KBM-7 (cell line): Measurements from ENCODE around the gene CCNE1.
"Not testable (repeated sequence)": the region's sequence is repeated elsewhere in the genome, so short reads cannot be mapped to it uniquely, and the experiment has no call there.

Experiments used
- DNase-seq: peaks from one replicate; pipeline ENCODE4 v3.0.0-alpha.2; 2015
- in situ Hi-C: fragments of 300-500 bp; cut with MboI; formaldehyde crosslinking; loops from 2 replicates; pipeline ENCODE4 v1.14.3; 2020; ENCODE audit warnings: low sequenced_read_pairs, low pct_unique_long_range_greater_than_20kb, mixed read lengths

Gene CCNE1

GRCh38 chr19:29785360-29785759, 26.4 kb upstream of the CCNE1 start:
- no peak for DNase-seq
- in situ Hi-C loops, result no loop called here

DNA sequence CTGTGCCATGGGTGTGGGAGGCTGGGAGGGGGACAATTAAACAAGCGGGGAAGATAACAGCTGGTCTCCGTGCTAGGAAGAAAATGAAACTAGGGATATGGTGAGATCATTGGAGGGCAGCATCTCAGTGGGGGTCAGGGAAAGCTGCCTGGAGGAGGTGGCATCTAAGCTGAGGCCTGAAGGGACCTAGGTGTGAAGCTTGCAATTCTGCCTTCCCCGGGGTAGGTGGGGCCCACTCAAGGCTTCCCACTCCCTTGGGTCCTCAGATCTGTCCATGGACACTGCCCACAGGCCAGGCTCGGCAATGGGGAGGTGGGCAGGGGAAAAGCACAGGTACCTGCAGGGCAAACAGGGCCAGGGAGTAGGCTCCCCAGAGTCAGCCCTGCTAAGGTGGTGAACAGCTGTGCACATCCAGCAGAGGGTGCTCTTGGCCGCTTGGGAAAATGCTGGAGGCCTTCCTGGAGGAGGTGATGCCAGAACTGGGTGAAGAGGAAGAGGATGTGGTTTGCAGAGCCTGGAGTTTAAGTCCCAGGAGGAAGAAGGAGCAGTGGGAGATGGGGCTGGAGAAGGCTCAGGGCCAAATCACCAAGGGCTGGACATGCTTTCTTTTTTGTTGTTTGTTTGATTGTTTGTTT, 25.7 kb upstream of the CCNE1 start:
- in situ Hi-C loops, result no loop called here
- DNase-seq, result peak; percentile 16

DNA sequence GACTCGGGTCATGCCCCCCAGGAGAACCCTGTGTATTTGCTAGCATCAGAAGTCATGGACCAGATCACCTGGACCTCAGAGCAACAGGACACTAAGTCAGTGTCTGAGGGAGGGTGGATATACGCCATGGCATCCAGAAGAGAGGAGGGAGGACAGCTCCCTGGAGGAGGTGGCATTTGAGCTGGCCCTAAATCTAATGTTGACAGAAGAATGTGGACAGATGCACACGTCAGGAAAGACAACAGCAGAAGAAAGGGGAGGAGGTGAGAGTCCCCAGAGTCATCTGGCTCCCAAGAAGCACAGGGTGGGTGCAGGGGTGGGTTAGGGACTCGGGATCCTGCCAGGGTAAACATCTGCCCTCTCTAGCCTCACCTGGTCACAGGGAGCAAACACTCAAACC, 24.5 kb upstream of the CCNE1 start:
- DNase-seq, result no peak
- in situ Hi-C loops, result no loop called here

GRCh38 chr19:29789007-29789406, 22.8 kb upstream of the CCNE1 start:
- no peak for DNase-seq
- in situ Hi-C loops, result no loop called here

- no peak for DNase-seq
- in situ Hi-C loops, result no loop called here
Measured at GRCh38 chr19:29793116-29793727, 18.6 kb upstream of the CCNE1 start.

DNA sequence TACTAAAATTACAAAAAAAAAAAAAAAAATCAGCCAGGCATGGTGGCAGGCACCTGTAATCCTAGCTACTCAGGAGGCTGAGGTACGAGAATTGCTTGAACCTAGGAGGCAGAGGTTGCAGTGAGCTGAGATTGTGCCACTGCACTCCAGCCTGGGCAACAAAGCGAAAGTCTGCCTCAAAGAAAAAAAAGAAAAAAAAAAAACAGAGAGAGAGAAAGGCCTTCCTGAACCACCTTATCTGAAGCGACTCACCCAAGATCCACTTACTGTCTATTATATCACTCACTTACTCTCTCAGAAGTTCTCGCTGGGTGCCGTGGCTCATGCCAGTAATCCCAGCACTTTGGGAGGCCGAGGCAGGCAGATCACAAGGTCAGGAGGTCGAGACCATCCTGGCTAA, 17.3 kb upstream of the CCNE1 start:
- in situ Hi-C loops, DNase-seq: not testable (repeated sequence)

- in situ Hi-C loops, result no loop called here
- DNase-seq, result no peak
Measured at GRCh38 chr19:29795461-29796172, 16.2 kb upstream of the CCNE1 start.

DNA sequence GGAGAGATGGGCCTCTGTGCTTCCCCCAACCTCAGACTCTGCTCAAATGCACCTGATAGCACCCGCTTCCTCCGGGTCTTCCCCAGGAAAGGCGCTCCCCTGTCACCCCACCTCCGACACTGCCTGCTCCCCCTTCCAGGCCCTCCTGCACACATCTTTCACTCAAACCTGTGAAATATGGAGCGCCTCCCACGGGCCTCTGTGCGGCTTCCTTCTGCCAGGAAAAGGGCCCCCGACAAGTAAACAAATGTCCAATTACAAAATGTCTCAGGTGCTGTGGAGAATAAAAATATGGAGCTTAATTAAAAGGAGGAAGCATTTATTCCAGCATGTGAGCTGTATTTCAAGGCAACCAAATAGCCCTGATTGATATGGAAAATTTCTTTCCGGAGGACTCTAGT, 15.6 kb upstream of the CCNE1 start:
- in situ Hi-C loops, result no loop called here
- DNase-seq, result no peak

GRCh38 chr19:29798774-29799497, 12.9 kb upstream of the CCNE1 start:
- DNase-seq, result no peak
- in situ Hi-C loops, result no loop called here

GRCh38 chr19:29800100-29800825, 11.5 kb upstream of the CCNE1 start:
- DNase-seq, result no peak

DNA sequence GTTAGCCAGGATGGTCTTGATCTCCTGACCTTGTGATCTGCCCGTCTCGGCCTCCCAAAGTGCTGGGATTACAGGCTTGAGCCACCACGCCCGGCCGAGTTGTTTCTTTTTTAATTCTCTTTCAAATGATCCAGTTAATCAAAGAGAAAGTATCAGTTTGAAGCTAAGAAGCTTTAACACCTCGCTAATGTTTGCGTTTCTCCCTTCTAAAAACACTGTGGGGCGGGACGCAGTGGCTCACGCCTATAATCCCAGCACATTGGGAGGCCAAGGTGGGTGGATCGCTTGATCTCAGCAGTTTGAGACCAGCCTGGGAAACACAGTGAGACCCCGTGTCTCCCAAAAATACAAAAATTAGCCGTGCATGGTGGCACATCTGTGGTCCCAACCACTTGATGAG, 7.8 kb upstream of the CCNE1 start:
- in situ Hi-C loops, DNase-seq: not testable (repeated sequence)

More at GRCh38 chr19:29800100-29800825, 11.5 kb upstream of the CCNE1 start:
- in situ Hi-C loops, result no loop called here

GRCh38 chr19:29804493-29804892, 7.3 kb upstream of the CCNE1 start:
- no peak for DNase-seq
- in situ Hi-C loops, result no loop called here

GRCh38 chr19:29805031-29805965, 6.5 kb upstream of the CCNE1 start:
- in situ Hi-C loops, result no loop called here
- no peak for DNase-seq

GRCh38 chr19:29806098-29806866, 5.5 kb upstream of the CCNE1 start:
- DNase-seq, result no peak
- in situ Hi-C loops, result no loop called here

DNA sequence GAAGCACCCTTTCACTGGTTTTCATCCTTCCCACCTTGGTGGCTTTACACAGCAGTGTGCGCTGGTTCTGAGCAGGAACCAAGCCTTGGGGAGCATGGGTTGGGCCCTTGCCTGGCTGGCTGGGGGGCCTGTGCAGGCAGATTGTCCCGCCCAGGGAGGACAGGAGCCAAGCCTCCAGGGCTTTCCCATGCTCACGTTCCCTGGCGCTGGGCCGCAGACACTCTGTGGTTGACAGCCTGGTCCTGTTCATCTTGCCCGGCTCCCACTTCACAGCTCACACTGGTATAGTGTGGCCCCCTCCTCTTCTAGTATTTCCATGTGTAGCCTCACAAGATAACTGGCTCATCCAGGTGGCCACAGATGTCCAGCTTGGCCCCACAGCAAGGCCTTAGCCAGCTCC, 4.6 kb upstream of the CCNE1 start:
- DNase-seq, result no peak
- in situ Hi-C loops, result no loop called here

GRCh38 chr19:29807870-29808405, 3.9 kb upstream of the CCNE1 start:
- no peak for DNase-seq
- in situ Hi-C loops, result no loop called here

DNA sequence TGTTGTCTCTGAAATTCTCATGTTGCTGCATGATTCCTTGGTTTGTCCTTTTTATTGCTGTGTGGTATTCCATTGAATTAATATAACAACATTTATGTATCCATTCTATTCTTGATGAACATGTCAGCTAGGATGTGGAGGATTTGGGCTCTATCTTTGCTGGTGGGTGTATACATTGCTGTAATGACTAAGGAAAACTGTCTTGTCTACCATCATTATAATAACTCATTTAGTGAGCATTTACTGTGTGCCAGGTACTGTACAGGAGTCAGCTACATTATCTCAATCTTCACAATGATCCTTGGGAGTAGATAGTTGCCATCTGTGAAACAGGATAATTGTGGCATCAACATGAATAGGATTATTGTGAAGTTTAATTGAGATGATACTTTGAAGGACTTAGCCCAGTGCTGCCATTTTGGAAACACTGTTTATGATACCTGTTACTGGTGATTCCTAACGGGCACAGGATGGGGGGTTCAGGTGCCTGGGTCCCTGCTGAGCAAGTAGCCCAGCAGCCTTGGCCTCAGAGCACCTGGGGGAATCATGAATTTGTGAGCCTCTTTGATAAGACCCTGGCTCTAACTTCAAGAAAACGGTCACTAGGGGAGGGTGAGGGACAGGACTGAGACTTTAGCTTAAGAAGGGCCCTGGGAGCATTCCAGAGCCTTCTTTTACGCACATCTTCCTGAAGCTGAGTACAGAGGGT, 1.8 kb upstream of the CCNE1 start:
- in situ Hi-C loops, result no loop called here
- DNase-seq, result no peak
